GM21528 (cell line): ENCODE data around the gene ZNF593.

Experiments
- ATAC-seq: cut with Tn5 transposase; IDR thresholded peaks from one replicate; pipeline ENCODE4 v1.9.1; 2021; ENCODE audit warnings: mild to moderate bottlenecking, moderate library complexity; ENCODE audit not compliant: unreplicated experiment, low FRiP score

The ZNF593 gene

GRCh38 chr1:26169669-26170471, at the start of gene ZNF593:
Gene ZNF593 (plus strand): TSS chr1:26169908. CDS start chr1:26169984, 76 bp downstream.
- peak; percentile 91 for ATAC-seq

- no peak for ATAC-seq
These were observed 47.6 kb upstream of the ZNF593 start for GRCh38 chr1:26121854-26122773.

GRCh38 chr1:26122988-26123973, 46.4 kb upstream of the ZNF593 start:
- ATAC-seq: no peak

- no peak for ATAC-seq
These were observed 45.0 kb upstream of the ZNF593 start for GRCh38 chr1:26124418-26125331.

GRCh38 chr1:26125382-26125781, 44.3 kb upstream of the ZNF593 start:
- ATAC-seq: no peak

- ATAC-seq: no peak
These were observed 43.8 kb upstream of the ZNF593 start for GRCh38 chr1:26125946-26126320.

- ATAC-seq: no peak
These were observed 43.2 kb upstream of the ZNF593 start for GRCh38 chr1:26126321-26127084.

- ATAC-seq: no peak
These were observed 42.2 kb upstream of the ZNF593 start for GRCh38 chr1:26127235-26128163.

- ATAC-seq: no peak
These were observed 39.9 kb upstream of the ZNF593 start for GRCh38 chr1:26129778-26130177.

- ATAC-seq: no peak
These were observed 39.0 kb upstream of the ZNF593 start for GRCh38 chr1:26130695-26131094.

- ATAC-seq: no peak
These were observed 37.4 kb upstream of the ZNF593 start for GRCh38 chr1:26132128-26132833.

GRCh38 chr1:26132834-26133167, 36.9 kb upstream of the ZNF593 start:
- no peak for ATAC-seq

GRCh38 chr1:26134466-26134865, 35.2 kb upstream of the ZNF593 start:
- ATAC-seq: no peak

GRCh38 chr1:26138974-26139558, 30.6 kb upstream of the ZNF593 start:
- no peak for ATAC-seq

- no peak for ATAC-seq
These were observed 27.5 kb upstream of the ZNF593 start for GRCh38 chr1:26142159-26142558.

GRCh38 chr1:26145041-26145959, 24.4 kb upstream of the ZNF593 start:
- no peak for ATAC-seq
